Loucy (cell line): ENCODE data around the gene RER1.

Source experiments
- H2AFZ ChIP-seq: fragments of 200-600 bp; sonication (generic); 2 replicates; pipeline ENCODE4 v1.6.0; 2016; ENCODE audit warnings: antibody characterized with exemption, mild to moderate bottlenecking, low read length, moderate library complexity
- H3F3A ChIP-seq: fragments of 200-600 bp; 2 replicates; pipeline ENCODE4 v1.6.0; 2016; ENCODE audit warnings: antibody characterized with exemption, low read depth, mild to moderate bottlenecking
- H3K27me3 ChIP-seq: fragments of 200-600 bp; sonication (generic); 2 replicates; pipeline ENCODE4 v1.6.1; 2014; ENCODE audit warnings: low read length, mild to moderate bottlenecking; ENCODE audit not compliant: insufficient read depth, poor library complexity, severe bottlenecking
- H3K36me3 ChIP-seq: fragments of 200-600 bp; sonication (generic); 2 replicates; pipeline ENCODE4 v1.6.1; 2016; ENCODE audit warnings: low read length; ENCODE audit not compliant: insufficient read depth
- H3K4me1 ChIP-seq: fragments of 200-600 bp; sonication (generic); 2 replicates; pipeline ENCODE4 v1.5.1; 2014; ENCODE audit warnings: low read length, mild to moderate bottlenecking; ENCODE audit not compliant: insufficient read depth, poor library complexity, severe bottlenecking
- H3K4me2 ChIP-seq: fragments of 200-600 bp; sonication (generic); 2 replicates; pipeline ENCODE4 v1.6.0; 2014; ENCODE audit warnings: antibody characterized with exemption, low read length, low read depth, mild to moderate bottlenecking; ENCODE audit not compliant: poor library complexity, severe bottlenecking
- H3K4me3 ChIP-seq: fragments of 200-600 bp; sonication (generic); 2 replicates; pipeline ENCODE4 v1.5.1; 2014; ENCODE audit warnings: low read length, mild to moderate bottlenecking, mixed read lengths; ENCODE audit not compliant: poor library complexity, severe bottlenecking
- H3K79me2 ChIP-seq: fragments of 200-600 bp; sonication (generic); 2 replicates; pipeline ENCODE4 v1.6.1; 2014; ENCODE audit warnings: low read length; ENCODE audit not compliant: insufficient read depth
- H3K9ac ChIP-seq: fragments of 200-600 bp; sonication (generic); 2 replicates; pipeline ENCODE4 v1.6.0; 2014; ENCODE audit warnings: mild to moderate bottlenecking, low read depth, low read length, moderate library complexity; ENCODE audit not compliant: poor library complexity, severe bottlenecking
- H3K9me2 ChIP-seq: fragments of 200-600 bp; sonication (generic); replicated peaks from 2 replicates; pipeline ENCODE4 v1.6.1; 2016; ENCODE audit warnings: low read depth, low read length, mixed read lengths
- H3K9me3 ChIP-seq: fragments of 200-600 bp; sonication (generic); 2 replicates; pipeline ENCODE4 v1.6.1; 2014; ENCODE audit warnings: mild to moderate bottlenecking, antibody characterized with exemption, low read length, low read depth; ENCODE audit not compliant: insufficient read depth
- H4K20me1 ChIP-seq: fragments of 200-600 bp; sonication (generic); 2 replicates; pipeline ENCODE4 v1.6.0; 2014; ENCODE audit warnings: antibody characterized with exemption, low read length, mild to moderate bottlenecking; ENCODE audit not compliant: insufficient read depth, poor library complexity, severe bottlenecking
- CTCF ChIP-seq: fragments of 200-600 bp; sonication (generic); conservative IDR thresholded peaks from 2 replicates; pipeline ENCODE4 v1.5.1; 2014; ENCODE audit warnings: mild to moderate bottlenecking, antibody characterized with exemption, low read length
- EZH2phosphoT487 ChIP-seq: fragments of 200-600 bp; IDR thresholded peaks from 2 replicates; pipeline ENCODE4 v1.6.1; 2018; ENCODE audit warnings: antibody characterized with exemption, mild to moderate bottlenecking, moderate library complexity, borderline replicate concordance

Gene RER1

GRCh38 chr1:2344121-2344681 is 47.4 kb upstream of the RER1 start:
- no peak overlapping the region for H2AFZ ChIP-seq
- H3F3A ChIP-seq, result no peaks in the 10 kb centered on the region
- H3K27me3 ChIP-seq, result no peaks in the 10 kb centered on the region
- no peaks in the 10 kb centered on the region for H3K79me2 ChIP-seq
- H3K36me3 ChIP-seq, result no peaks in the 10 kb centered on the region
- no peak overlapping the region for H3K4me2 ChIP-seq
- TF ChIP-seq EZH2phosphoT487, result no peak
- no peak for TF ChIP-seq CTCF
- H3K9me3 ChIP-seq, result no peaks in the 10 kb centered on the region
- no peaks in the 10 kb centered on the region for H3K9me2 ChIP-seq
- no peaks in the 10 kb centered on the region for H4K20me1 ChIP-seq
- H3K4me3 ChIP-seq, result no peak overlapping the region
- H3K4me1 ChIP-seq, result no peaks in the 10 kb centered on the region
- no peak overlapping the region for H3K9ac ChIP-seq

GRCh38 chr1:2344744-2345296 is 46.8 kb upstream of the RER1 start:
- Histone ChIP-seq H3F3A (no peaks in the 10 kb centered on the region), H3K4me3 (no peak overlapping the region), H3K9ac (no peak overlapping the region), H4K20me1 (no peaks in the 10 kb centered on the region), H3K9me3 (no peaks in the 10 kb centered on the region), H3K4me2 (no peak overlapping the region), H3K27me3 (no peaks in the 10 kb centered on the region), H3K4me1 (no peaks in the 10 kb centered on the region), H3K36me3 (no peaks in the 10 kb centered on the region), H3K79me2 (no peaks in the 10 kb centered on the region), H2AFZ (no peak overlapping the region), H3K9me2 (no peaks in the 10 kb centered on the region)
- TF ChIP-seq EZH2phosphoT487 (no peak), CTCF (no peak)

- no peak overlapping the region for H2AFZ ChIP-seq
- no peaks in the 10 kb centered on the region for H3F3A ChIP-seq
- H3K4me1 ChIP-seq, result no peaks in the 10 kb centered on the region
- no peak overlapping the region for H3K4me2 ChIP-seq
- H3K9me2 ChIP-seq, result no peaks in the 10 kb centered on the region
- TF ChIP-seq CTCF (no peak), EZH2phosphoT487 (no peak)
- H3K79me2 ChIP-seq, result no peaks in the 10 kb centered on the region
- no peaks in the 10 kb centered on the region for H3K27me3 ChIP-seq
- no peak overlapping the region for H3K9ac ChIP-seq
- no peaks in the 10 kb centered on the region for H4K20me1 ChIP-seq
- no peak overlapping the region for H3K4me3 ChIP-seq
- H3K36me3 ChIP-seq, result no peaks in the 10 kb centered on the region
- H3K9me3 ChIP-seq, result no peaks in the 10 kb centered on the region
Measured at GRCh38 chr1:2345297-2346075, 46.2 kb upstream of the RER1 start.
